Activated CD4-positive, alpha-beta T cell treated with anti-CD3 and anti-CD28 coated beads for 48 hours (primary cell): ENCODE data around the gene IBA57.
A peak's percentile ranks its signal among the peaks of the same experiment; 100 is the strongest.
"Not testable (repeated sequence)": the region's sequence is repeated elsewhere in the genome, so short reads cannot be mapped to it uniquely, and the experiment has no call there.

Experiments
- DNase-seq: peaks from one replicate; pipeline ENCODE4 v3.0.0-alpha.2; 2020

Gene IBA57

GRCh38 chr1:228174482-228175315 is 9.1 kb downstream of the IBA57 start:
- peak; percentile 49 for DNase-seq

GRCh38 chr1:228175316-228176023 is 9.9 kb downstream of the IBA57 start:
- DNase-seq: no peak

- DNase-seq: no peak
Measured at GRCh38 chr1:228176024-228176395, 10.4 kb downstream of the IBA57 start.

- no peak for DNase-seq
Measured at GRCh38 chr1:228176461-228177182, 11.0 kb downstream of the IBA57 start.

GRCh38 chr1:228177183-228177475 is 11.5 kb downstream of the IBA57 start:
- no peak for DNase-seq

GRCh38 chr1:228177721-228178710 is 12.4 kb downstream of the IBA57 start:
- no peak for DNase-seq

- DNase-seq: no peak
Measured at GRCh38 chr1:228178737-228179684, 13.4 kb downstream of the IBA57 start.

- no peak for DNase-seq
Measured at GRCh38 chr1:228180271-228180958, 14.8 kb downstream of the IBA57 start.

- DNase-seq: no peak
Measured at GRCh38 chr1:228180959-228181644, 15.5 kb downstream of the IBA57 start.

GRCh38 chr1:228181645-228182034 is 16.0 kb downstream of the IBA57 start:
- DNase-seq: no peak

GRCh38 chr1:228182296-228183030 is 16.9 kb downstream of the IBA57 start:
- DNase-seq: no peak

GRCh38 chr1:228184152-228184551 is 18.5 kb downstream of the IBA57 start:
- DNase-seq: no peak

GRCh38 chr1:228185641-228185965 is 20.0 kb downstream of the IBA57 start:
- DNase-seq: no peak

- DNase-seq: not testable (repeated sequence)
Measured at GRCh38 chr1:228188249-228188648, 22.6 kb downstream of the IBA57 start.

GRCh38 chr1:228190182-228190581 is 24.6 kb downstream of the IBA57 start:
- no peak for DNase-seq

GRCh38 chr1:228190778-228191177 is 25.2 kb downstream of the IBA57 start:
- DNase-seq: no peak

- no peak for DNase-seq
Measured at GRCh38 chr1:228194436-228194835, 28.8 kb downstream of the IBA57 start.

GRCh38 chr1:228194921-228195812 is 29.6 kb downstream of the IBA57 start:
- DNase-seq: no peak
